Transverse colon (tissue), 4 donors: ENCODE data around the gene CASQ1.

Experiments used
- CTCF ChIP-seq, 5 experiments: fragments of 200-600 bp in 3 of 5; fragments of 450-650 bp in 2 of 5; sonication (generic) in 3 of 5; IDR thresholded peaks; 1 replicate in 2 of 5; 2 replicates in 3 of 5; pipeline ENCODE4 v1.5.1; 2016 to 2017; ENCODE audit warnings: antibody characterized with exemption in 5 of 5, inconsistent platforms in 3 of 5, mild to moderate bottlenecking in 2 of 5, moderate library complexity in 1 of 5
- EP300 ChIP-seq: sonication (generic); formaldehyde crosslinking; IDR thresholded peaks from one replicate; pipeline ENCODE4 v1.6.1; 2017; ENCODE audit warnings: antibody characterized with exemption, low read depth
- POLR2AphosphoS5 ChIP-seq, 3 donors: sonication (generic); formaldehyde crosslinking; IDR thresholded peaks; one replicate each; pipeline ENCODE4 v1.6.1; 2016; ENCODE audit warnings: antibody characterized with exemption in 3 of 3

- TF ChIP-seq CTCF (IDR thresholded peaks at IDR 0.05) (no peak), EP300 (no peak), POLR2AphosphoS5 (IDR thresholded peaks at IDR 0.05) (no peak)
Observed at GRCh38 chr1:160196143-160196542, 5.8 kb downstream of the CASQ1 start.
